Stimulated activated CD8-positive, alpha-beta memory T cell treated with anti-CD3 and anti-CD28 coated beads, Interleukin-7, amount 100 ng/mL, for 1 hour (primary cell): ENCODE measurements around the gene DPP6.

Source experiments
- DNase-seq, 2 donors: peaks; one replicate each; pipeline ENCODE4 v3.0.0-alpha.2; 2020; ENCODE audit warnings: low read depth in 2 of 2

The DPP6 gene

DNA sequence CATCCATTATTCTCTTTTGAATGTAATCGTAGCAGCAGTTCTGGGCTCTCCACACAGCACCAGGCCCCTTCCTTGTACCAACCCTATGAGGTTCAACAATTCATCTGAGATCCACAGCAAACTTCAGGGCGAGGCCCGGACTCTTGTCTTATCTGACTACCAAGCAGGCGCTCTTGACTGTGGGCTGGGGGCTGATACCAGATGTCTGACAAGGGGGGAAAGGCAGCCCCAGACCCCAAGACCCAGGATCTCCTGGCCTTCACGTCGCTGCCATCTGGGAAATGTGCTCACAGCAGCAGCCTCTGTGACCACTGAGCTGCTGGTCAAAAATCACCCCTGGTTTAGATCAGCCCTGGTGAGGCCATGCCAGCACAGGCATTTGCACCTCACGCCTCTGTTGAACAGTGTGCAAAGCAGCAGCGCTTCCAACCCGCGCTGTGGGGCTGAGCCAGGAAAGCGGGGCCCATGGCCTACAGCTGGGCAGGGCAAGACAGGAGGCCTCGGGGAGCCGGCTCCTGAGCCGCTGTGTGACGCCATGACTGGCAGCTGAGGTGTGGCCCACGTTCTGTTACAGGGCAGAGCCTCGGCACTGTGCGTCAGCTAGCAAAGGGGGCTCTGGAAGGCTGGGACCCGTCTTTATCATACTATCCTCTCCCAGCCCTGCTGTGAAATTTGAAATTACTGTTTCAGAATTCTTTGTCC, 806.8 kb downstream of the DPP6 start:
- DNase-seq: no peak

DNA sequence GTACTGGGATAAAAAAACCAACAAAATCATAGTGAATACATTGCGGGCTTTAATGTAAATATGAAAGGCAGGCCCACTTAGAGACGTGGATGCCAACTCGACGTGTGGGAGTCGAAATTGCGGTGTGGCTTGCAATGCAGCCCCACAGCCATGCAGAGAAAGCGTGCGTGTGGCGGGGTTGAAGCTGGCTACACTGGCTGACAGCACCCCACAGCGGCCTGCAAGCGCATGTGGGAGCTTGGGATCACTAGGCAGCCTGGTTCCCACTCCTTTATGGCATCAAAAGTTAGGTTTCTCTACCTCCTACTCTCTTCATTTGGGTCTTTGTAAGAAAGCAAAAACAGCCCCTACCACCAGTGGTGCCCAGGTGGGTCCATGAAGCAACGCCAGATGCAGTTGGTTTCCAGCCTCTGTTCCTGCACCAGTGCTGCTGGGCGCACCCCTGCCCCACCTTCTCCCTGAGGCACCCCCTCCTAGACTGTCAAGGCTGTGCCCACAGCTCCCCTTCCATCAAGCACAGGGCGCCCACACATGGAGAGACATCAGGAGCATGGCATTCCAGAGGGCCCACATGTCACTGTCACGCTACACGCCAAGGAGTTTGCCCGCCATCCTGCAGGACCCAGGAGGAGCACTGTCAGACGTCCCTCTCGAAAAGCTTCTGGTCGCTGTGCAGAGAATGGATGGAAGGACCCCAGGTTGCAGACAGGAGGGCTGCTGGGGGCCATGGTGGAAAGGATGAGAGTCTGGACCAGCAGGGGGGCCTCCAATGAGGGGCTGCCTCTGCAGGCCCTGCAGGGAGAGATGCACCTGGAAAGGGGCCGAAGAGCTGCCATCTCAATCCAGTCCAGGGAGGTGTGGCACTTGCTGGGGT, 807.8 kb downstream of the DPP6 start:
- no peak for DNase-seq

DNA sequence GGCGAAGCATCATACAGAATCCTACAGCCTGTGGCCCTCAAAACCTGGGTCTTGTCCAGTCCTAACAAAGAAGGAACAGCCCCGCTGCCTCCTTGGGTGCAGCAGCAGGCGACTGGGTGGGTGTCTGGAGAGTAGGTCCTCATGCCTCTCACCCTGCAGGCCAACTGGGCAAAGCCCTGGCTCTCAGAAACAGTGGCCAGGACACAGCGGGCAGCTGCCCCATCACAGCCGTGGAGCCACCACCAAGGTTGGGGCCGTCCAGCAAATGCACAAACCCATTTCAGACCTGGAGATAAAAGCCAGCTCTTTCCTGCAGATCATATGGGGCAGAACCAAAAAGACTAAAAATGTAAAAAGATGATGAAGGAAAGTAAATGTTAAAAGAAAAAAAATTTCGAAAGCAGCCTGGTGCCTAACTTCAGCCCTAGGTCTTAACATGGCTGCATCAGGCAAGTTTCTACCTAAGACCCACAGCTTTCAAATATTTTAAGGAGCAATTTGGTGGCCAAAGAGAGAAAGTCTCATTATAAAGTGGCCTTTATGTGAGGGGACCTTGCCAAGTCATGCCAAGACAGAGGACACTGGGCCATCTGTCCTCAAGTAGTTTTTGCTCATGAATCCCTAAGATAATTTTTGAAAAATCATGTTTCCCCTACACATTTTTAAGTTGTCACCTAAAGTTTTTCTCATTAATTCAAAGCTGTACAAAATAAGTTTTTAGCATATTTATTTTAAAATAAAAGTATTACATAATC, 808.6 kb downstream of the DPP6 start:
- DNase-seq: no peak

DNA sequence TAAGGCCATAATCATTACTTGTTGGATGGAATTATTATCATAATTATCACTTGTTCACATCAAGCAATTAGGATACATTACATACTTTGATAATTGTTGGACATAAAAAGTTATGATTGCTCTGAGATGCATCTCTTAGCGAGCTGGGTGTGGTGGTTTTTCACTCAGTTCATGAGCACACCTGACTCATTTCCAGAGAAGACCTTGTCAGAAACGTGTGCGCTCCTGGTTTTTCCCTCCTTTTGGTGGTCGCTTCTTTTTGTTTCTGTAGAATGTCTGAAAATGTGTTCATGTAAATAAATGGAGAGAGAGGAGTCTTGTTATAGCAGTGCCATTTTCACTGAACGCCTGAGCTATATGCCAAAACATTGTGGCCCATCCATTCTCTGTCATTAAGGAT, 809.4 kb downstream of the DPP6 start:
- no peak for DNase-seq

DNA sequence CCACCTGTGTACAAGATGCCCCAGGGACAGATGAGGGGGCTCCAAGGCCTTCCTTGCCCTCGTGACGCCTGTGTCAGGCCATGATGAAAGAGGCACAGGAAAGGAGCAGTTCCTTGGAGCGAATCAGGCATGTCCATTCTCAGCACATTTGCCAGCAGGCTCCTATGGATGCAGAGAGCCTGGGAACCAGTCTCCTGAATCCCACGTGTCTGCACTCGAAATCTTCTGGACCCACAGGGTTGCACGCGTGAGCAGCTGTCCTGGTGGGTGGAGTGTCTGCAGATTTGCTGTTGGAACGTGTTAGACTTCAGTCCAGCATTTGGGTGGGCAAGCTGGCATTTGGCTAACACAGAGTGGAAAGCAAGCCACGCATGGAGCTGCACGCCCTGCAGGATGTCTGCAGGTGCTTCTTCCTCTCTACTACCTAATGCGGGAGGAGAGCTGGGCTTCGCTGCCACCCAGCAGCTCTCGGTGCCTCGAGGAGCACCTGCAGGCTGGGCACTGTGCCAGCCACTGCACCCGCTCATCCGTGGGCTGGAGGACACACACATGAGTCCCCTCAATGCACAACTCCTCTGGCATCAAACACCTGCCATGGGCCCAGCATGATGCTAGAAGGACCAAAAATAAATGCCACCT, 810.1 kb downstream of the DPP6 start:
- DNase-seq: no peak

DNA sequence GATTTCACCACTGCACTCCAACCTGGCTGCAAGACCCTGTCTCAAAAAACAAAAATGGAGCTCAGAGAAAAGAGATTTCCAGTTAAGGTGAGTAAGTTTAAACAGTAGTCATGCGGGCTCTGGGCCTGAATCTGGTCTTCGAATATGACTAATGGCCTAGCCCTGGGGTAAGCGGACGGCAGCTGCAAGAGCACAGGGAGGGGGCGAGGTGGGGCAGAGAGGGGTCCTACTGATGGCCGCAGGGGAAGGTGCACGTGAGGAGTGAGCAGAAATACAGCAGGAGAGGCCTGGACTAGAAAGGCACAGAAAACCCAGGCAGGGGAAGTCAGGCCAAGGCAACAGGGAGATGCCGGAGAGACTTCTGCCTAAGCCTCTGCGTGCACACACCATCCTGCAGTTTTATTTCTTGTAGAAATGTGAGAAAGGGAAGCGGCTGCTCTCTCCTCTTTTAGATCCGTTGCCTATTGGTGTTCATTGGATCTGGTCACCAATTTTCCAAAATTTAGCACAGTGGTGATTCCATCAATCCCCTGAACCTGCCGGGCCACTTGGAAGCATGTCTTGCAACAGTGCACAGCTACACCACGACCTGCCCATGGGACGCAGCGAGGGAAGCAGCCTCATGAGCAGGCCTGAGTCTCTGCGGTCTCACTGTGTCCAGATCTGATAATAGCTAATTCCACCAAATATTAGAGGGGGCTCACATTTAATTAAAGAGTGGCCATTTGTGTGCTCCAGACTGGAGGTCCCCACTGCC, 811.7 kb downstream of the DPP6 start:
- no peak for DNase-seq

DNA sequence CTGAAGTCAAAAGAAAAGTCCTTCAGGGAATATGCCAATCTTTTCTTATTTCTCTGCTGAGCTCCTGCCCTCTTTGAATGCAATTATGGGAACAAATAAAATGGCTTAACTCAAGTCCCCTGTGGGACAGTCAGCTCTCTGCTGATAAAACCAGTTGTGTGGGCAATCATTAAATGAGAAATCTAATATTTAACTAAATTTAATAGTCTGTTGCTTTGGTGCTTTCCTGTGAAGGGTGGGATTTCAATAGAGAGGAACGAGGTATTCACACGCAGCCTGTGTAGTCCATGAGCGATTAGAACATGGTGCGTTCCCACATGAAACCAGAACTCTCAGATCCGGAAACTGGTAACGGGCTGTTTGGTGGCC, 812.3 kb downstream of the DPP6 start:
- no peak for DNase-seq

DNA sequence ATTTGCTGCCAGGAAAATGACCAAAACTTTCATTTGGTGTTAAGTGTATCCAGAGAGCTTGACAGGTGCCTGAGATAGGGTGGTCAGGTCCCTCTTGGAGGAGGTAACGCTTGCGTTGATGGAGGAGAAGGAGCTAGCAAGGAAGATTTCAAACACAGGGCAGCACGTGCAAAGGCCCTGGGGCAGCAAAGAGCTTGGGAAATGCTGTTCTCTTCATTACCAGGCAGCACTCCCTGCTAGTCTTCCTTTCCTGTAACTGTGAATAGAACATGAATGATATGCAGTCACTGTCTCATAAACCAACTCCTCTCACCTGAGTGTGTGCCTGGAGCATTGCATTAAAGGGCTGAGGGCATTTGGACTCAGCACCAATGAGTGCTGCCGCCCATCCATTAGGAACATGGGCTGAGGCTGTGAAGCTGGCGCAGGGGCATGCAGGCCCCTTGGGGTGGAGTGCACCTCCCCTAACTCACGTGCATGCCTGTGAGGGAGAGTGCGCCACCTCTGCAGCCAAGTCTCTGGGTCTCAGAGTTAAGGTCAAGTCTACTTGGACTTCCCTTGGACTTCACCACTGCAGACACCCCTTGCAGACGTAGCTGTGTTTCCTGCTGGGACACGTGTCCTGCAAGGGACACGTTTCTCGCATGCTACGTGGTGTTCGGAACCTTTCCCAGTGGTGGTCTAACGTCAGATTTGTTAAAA, 813.9 kb downstream of the DPP6 start:
- DNase-seq: no peak

DNA sequence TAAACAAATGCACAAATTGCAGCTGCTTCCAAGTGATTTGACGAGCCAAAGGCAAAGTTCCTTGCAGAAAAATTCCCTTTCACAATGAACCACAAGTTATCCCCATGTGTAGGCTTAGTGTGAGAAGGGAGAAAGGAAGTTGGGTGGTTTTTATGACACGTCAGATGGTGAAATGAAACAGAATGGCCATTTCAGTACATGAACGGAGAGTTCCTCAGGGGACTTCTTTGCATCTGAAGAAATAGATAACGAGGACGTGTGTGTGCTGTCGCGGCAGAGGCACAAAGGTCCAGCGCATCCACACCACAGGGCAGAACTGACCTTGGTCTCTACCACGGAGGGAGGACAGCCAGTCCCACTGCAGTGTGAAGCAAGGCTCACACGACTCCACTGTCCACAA, 814.9 kb downstream of the DPP6 start:
- no peak for DNase-seq

DNA sequence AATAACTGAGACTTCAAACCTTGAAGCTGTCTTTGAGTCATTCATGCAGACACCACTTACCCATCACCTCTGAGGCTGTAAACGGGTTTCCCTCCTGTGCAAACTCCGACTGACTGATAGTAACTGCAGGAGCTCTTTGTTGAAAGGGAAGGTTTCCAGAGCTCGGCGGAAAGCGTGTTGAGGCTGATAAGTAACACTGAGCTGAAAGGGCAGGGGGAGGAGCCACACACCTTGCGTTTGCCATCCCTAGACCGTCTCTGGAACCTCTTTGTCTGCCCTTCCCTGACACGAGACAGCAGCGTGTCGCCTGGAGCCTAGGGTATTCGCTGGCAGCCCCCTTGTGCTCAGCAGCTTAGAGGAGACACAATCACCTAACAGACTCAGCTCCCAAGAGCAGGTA, 816.7 kb downstream of the DPP6 start:
- no peak for DNase-seq

DNA sequence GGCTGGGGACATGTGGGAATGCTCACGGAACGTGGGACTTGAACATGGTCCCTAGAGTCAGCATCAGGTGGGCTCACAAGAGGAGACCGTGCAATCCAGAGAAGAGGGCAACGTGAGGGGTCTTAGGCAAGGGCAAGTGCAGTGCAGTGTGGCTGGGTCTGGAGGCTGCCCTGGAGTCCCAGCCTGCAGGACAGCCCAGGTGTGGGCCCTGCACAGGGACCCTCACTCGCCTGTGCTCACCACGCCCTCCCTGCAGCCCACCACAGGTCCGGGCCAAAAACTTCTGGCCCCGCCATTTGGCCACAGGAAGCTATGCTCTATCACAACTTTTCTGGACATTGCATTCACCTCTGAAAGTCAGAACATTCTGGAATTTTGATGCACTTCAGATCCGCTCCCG, 817.2 kb downstream of the DPP6 start:
- no peak for DNase-seq

DNA sequence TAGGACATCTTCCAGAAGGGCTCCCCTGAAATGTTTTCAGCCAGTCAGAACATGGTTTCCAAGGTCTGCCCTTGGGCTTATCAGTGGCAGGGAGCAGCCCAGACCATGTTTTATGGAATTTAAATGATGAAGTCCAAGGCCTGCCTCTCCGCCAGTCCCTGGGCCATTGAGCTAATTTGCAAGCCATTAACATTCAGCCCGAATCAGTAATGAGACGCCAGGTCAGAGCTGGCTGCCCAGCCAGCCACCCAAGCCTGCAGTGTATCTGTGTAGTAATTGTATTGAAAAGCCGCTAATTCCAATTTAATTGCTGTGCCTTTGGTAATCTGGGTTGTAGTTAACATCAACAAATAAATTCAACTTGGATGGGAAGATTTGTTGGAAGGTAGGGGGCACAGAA, 819.3 kb downstream of the DPP6 start:
- DNase-seq: no peak

DNA sequence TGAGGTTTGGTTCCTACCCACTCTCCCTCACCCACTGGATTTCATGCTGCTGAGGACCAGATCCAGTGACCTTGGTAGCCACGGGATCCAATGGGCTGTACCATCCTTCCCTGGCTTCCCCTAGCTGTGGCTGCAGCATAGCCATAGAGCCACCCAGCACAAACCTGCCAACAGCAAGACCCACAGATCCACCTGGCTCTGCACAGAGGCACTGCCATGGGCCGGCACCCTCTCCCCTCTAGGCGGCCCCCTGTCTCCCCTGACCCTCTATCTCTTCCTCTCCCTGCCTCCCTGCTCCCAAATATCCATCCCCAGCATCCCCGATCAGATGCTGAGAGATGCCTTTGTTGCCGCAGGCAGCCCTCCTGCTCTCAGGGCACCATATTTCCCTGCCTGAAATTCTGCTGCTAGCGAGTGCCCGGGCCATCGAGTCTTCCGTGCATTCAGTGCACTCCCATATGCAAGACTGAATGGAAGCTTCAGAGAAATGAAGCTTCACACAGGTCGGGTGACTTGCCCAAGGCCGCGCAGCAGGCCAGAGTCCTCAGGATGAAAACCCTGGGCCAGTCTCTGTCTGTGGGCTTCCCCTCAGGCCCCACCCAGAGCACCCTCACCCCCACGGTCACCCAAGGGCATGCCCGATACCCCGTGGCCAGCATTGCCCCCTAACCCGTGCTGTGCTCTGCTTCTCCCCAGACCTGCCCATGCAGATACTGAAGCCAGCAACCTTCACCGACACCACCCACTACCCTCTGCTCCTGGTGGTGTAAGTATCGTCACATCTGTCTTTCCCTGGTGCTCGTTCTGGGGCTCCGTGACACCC, 819.9 kb downstream of the DPP6 start:
- DNase-seq: no peak

DNA sequence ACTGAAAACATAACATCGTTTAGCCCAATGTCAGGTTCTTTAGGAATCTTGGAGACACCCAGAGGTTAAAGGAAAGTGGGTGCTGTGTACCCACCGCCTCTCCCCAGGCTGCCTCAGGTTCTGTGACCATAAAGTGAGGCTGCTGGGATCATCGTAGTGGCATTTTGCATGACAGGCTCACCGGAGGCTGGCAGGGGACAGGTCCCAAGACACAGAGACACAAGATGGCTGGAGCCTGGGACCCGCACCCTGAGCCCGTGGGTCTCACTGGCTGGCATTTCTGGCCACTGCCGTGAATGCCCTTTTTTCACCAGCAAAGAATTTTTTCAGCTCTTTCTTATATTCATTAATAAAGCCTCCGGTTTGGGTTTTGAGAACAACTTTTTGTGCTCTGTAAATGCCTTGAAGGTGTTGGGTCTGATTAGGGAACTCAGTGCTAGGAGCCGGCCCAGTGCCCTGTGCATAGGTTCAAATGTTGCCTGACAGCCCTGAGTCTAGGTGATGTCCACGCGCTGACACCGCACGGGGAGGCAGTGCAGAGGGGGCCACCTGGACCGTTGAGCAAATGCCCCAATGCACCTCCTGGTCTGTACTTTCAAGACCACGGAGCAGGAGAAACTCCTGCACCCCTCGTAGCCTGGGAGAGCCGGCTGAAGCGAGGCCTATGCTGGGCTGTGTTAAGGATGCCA, 820.8 kb downstream of the DPP6 start:
- no peak for DNase-seq

DNA sequence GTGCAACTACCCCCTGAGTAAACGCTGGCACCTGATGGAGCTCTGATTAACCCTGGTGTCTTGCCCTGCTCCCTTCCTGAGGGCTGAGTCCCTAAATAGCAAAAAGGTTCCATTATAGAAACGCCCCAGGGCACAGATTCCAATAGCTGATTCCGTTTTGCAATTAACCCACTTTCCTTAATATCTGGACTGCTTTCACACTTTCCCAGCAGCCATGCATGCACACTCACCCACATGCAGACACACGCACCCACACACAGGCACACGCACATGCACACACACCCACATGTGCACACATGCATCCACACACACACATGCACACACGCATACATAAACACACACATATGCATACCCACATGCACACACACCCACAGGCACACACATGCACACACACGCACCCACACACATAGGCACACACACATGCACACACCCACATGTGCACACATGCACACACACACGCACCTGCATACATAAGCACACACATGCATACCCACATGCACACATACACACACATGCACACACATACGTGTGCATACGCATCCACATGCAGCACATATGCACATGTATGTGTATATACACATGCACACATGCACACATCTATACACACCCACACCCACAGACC, 821.4 kb downstream of the DPP6 start:
- no peak for DNase-seq

DNA sequence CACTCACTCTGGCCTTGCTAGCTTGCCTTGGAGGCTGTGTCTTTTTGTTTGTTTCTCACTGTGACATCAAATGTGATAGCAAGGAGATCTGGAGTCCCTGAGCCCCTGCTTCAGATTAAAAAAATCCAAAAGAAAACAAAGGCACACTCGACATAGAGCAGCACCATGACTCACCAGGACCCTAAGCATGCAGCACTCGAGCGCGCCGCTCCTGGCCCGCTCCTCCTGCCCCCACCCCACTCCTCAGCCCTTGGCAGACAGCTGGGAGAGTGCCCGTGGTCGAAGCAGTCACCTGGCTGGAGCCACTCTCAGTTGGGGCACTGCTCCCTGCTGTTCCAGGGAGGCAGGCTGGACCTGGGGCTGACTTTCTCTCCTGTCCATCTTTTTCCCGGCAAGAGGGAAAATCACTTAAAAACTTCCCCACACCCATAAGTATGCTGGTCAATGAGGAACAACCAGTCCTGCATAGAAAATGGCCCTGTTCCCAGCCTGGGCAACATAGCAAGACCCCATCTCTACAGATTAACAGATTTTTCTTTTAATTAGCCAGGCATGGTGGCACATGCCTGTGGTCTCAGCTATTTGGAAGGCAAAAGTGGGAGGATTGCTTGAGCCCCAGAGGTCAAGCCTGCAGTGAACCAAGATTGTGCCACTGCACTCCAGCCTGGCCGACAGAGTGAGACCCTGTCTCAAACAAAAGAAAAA, 822.4 kb downstream of the DPP6 start:
- DNase-seq: no peak

DNA sequence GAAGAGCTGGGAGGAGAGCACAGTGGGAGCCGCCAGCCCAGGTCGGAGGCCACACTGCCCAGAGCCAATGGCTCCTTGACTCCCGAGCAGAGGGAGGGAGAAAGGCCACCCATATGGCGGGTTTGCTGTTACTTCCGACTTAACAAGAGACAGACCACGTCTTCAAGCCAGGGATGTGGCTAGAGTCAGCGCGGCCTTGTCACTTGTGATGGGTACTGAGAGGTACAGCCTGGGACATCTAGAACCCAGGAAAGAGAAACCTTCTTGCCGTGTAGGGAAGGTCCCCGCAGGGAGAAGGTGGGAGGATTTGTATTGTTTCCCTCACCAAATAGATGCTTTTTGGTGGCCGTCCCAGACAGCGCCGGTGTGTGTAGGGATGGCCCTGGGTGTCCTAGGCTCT, 823.1 kb downstream of the DPP6 start:
- DNase-seq: no peak

DNA sequence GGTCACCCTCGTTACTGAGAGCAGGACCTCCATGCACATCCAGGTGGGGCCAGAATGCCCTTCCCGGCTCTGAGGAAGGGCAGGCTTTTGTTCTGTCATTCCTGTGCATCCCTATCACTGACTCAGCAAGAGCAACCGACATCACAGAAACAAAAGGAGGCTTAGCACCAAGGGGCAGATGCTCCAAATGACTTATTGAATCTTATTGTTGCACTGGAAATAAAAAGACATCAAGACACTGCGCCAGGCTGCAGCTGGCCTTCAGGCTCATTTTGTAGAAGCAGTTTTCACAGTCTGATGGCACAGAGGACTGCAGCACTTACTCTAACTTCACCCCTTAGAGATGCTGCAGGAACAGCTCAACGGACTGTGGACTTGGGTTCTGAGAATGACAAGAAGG, 824.3 kb downstream of the DPP6 start:
- DNase-seq: no peak
